GM21723 (cell line): ENCODE results near the gene OPN1SW.
A peak's percentile ranks its signal among the peaks of the same experiment; 100 is the strongest.

Source experiments
- ATAC-seq: cut with Tn5 transposase; IDR thresholded peaks from one replicate; pipeline ENCODE4 v1.9.1; 2021; ENCODE audit warnings: mild to moderate bottlenecking, moderate library complexity; ENCODE audit not compliant: unreplicated experiment

OPN1SW gene

GRCh38 chr7:128763541-128763940 lies 12.1 kb downstream of the OPN1SW start:
- ATAC-seq: no peak

GRCh38 chr7:128759242-128759641 lies 16.4 kb downstream of the OPN1SW start:
- ATAC-seq: no peak

GRCh38 chr7:128758553-128758952 lies 17.0 kb downstream of the OPN1SW start:
- no peak for ATAC-seq

- ATAC-seq: no peak
These were observed 18.4 kb downstream of the OPN1SW start for GRCh38 chr7:128757203-128757602.

- ATAC-seq: no peak
These were observed 19.6 kb downstream of the OPN1SW start for GRCh38 chr7:128755819-128756476.

GRCh38 chr7:128755075-128755818 lies 20.3 kb downstream of the OPN1SW start:
- ATAC-seq: no peak

GRCh38 chr7:128752251-128752650 lies 23.3 kb downstream of the OPN1SW start:
- ATAC-seq: no peak

- ATAC-seq: no peak
These were observed 28.1 kb downstream of the OPN1SW start for GRCh38 chr7:128747327-128748079.

GRCh38 chr7:128745706-128746105 lies 29.9 kb downstream of the OPN1SW start:
- no peak for ATAC-seq

- ATAC-seq: no peak
These were observed 31.2 kb downstream of the OPN1SW start for GRCh38 chr7:128744366-128744905.

GRCh38 chr7:128743112-128743772 lies 32.4 kb downstream of the OPN1SW start:
- ATAC-seq: no peak

GRCh38 chr7:128742206-128742605 lies 33.4 kb downstream of the OPN1SW start:
- no peak for ATAC-seq

GRCh38 chr7:128741491-128741890 lies 34.1 kb downstream of the OPN1SW start:
- ATAC-seq: no peak

- no peak for ATAC-seq
These were observed 34.6 kb downstream of the OPN1SW start for GRCh38 chr7:128740996-128741395.

- no peak for ATAC-seq
These were observed 35.5 kb downstream of the OPN1SW start for GRCh38 chr7:128739990-128740682.

GRCh38 chr7:128739048-128739962 lies 36.3 kb downstream of the OPN1SW start, which contains the start of gene CALU:
TSS of gene CALU (plus strand) at chr7:128739359. CDS start at chr7:128748584, 9,225 bp downstream.
- ATAC-seq: peak; percentile 99

GRCh38 chr7:128738570-128739047 lies 37.0 kb downstream of the OPN1SW start:
- ATAC-seq: peak; percentile 5

- no peak for ATAC-seq
These were observed 37.7 kb downstream of the OPN1SW start for GRCh38 chr7:128737867-128738385.

GRCh38 chr7:128737441-128737840 lies 38.2 kb downstream of the OPN1SW start:
- no peak for ATAC-seq
